ENCODE measurements around the gene HOOK2. TPM values are rescaled to one million over a fixed set of nuclear protein-coding genes. Genes with fewer than 3 reads are reported as not detected.

Gene HOOK2
- total and polyA plus RNA-seq, 2 of the 13 experiments (the other 11 are each of a cell fraction or from before 2014, with no cell fraction given) = 9.2 to 12.9 TPM

GRCh38 chr19:12722566-12723380, 52.6 kb downstream of the HOOK2 start (continued):
- no peak for TF ChIP-seq ZBTB40 (IDR thresholded peaks at IDR 0.05)
- TF ChIP-seq ZBTB40 (CRISPR knock-in tag; IDR thresholded peaks at IDR 0.05) = peak; percentile 17; the same call in 1 of the 2 replicates
- no peak for TF ChIP-seq CBX5 (CRISPR knock-in tag; IDR thresholded peaks at IDR 0.05; ENCODE audit: borderline replicate concordance)
- TF ChIP-seq HOXA5 (CRISPR knock-in tag; IDR thresholded peaks at IDR 0.05) = 0 out of 2 replicates have a peak, but pooled peaks have one; percentile 24
- no peak for TF ChIP-seq ZNF720 (CRISPR knock-in tag; IDR thresholded peaks at IDR 0.05)
- peak; percentile 68; the same call in 1 of the 2 replicates for TF ChIP-seq KMT2B (CRISPR knock-in tag; IDR thresholded peaks at IDR 0.05)
- TF ChIP-seq THYN1 (CRISPR knock-in tag; IDR thresholded peaks at IDR 0.05; ENCODE audit: borderline replicate concordance, low read depth) = no peak
- TF ChIP-seq BORCS8-MEF2B (CRISPR knock-in tag; IDR thresholded peaks at IDR 0.05) = no peak; the same call in 1 of the 2 replicates
- TF ChIP-seq ZC3H13 (CRISPR knock-in tag; IDR thresholded peaks at IDR 0.05) = peak; percentile 23; the same call in 1 of the 2 replicates
- TF ChIP-seq ZC3H4 (CRISPR knock-in tag; IDR thresholded peaks at IDR 0.05; ENCODE audit: borderline replicate concordance) = peak; percentile 72; the same call in 1 of the 2 replicates
- TF ChIP-seq HOXD1 (CRISPR knock-in tag; IDR thresholded peaks at IDR 0.05) = no peak
- TF ChIP-seq ZNF674 (CRISPR knock-in tag; IDR thresholded peaks at IDR 0.05; ENCODE audit: low read depth) = no peak
- no peak for TF ChIP-seq ZNF317 (CRISPR knock-in tag; IDR thresholded peaks at IDR 0.05)
- TF ChIP-seq ZNF563 (CRISPR knock-in tag; IDR thresholded peaks at IDR 0.05) = no peak
- TF ChIP-seq ZBTB37 (CRISPR knock-in tag; IDR thresholded peaks at IDR 0.05) = no peak
- no peak for TF ChIP-seq RAD21 (CRISPR knock-in tag; IDR thresholded peaks at IDR 0.05)
- TF ChIP-seq RBM39 (IDR thresholded peaks at IDR 0.05; ENCODE audit: low read depth, low read length, poor library complexity, severe bottlenecking) = peak; percentile 83
- 0 out of 2 replicates have a peak, but pooled peaks have one; percentile 24 for TF ChIP-seq NCOA2 (CRISPR knock-in tag; IDR thresholded peaks at IDR 0.05)
- TF ChIP-seq, protein P1, sequence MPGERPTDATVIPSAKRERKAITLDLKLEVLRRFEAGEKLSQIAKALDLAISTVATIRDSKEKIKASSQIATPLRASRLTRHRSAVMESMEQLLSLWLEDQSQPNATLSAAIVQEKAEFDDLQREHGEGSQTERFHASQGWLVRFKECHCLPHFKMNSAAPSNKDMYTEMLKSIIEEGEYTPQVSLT (CRISPR knock-in tag; IDR thresholded peaks at IDR 0.05; ENCODE audit: borderline replicate concordance, low read depth) = no peak

All from HepG2 (cell line).